ENCODE data around the gene APEH. TPM values are rescaled to one million over a fixed set of nuclear protein-coding genes. Genes with fewer than 3 reads are reported as not detected.

The APEH gene
- total and polyA plus RNA-seq, 5 donors: 37.4 to 110 (median 88.7) TPM

DNA sequence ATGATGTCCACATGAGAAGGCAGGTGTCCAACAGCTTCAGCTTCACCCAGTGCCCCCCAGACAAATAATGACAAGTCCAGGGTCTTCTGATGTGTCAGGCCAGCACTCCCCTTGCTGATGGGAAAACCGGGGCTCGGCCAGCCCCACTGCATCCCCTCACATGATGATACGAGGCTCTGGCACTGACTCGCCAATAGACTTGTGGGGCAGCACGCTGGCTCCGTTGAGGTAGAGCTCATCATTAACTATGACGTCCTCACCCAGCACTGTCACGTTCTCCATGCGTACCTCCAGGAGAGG, 47.4 kb downstream of the APEH start:
- WGBS: 72% methylated on average over 9 of the region's 9 CpGs
- no peak for ATAC-seq
- no peak overlapping the region for H3K27ac ChIP-seq (ENCODE audit: low read length)
- no peaks in the 10 kb centered on the region for H3K27me3 ChIP-seq (ENCODE audit: control insufficient read depth, insufficient read depth)
- intact Hi-C loops (cut with DNase I): no loop called here
- peak in 1 of 3 donors; percentile 46 for DNase-seq
- H3K4me3 ChIP-seq (ENCODE audit: low read length): no peak overlapping the region
- H3K4me1 ChIP-seq (ENCODE audit: control insufficient read depth, insufficient read depth, low read length): peaks cover 12% of the 10 kb centered on the region
- H3K9me3 ChIP-seq (ENCODE audit: control insufficient read depth, low read length): no peaks in the 10 kb centered on the region

DNA sequence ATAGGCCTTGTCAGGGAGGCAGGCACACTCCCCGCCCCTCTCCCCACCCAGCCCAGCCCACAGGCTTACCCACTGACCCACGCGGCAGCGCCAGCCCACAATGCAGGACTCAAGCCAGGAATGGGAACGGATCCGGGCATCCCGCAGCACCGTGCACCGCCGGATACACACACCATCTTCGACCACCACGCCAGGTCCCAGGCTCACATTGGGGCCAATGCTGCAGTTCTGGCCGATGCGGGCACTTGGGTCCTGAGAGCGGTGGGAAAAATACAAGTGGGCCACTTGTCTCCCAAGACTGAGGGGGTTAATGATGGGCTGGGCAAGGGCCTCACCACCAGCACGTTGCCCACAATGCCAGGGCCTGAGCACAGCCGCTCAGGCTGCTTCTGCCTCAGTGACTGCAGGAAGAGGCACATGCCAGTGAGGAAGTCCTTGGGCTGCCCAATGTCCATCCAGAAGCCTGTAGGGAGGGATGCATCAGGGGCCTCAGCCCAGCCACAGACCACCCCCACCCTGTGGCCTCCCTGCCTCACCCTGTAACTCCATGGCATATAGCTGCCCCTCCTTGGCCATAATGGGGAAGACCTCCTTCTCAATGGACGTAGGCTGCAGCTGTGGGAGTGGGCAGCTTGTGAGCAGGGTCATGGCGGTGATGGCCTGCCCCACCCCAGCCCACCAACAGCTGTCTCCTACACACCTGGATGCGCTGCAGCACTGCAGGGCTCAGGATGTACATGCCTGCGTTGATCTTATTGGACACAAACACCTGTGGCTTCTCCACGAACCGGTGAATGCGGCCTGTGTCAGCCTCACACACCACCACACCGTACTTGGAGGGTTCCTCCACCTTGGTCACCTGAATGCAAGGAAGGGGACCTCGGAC, 48.0 kb downstream of the APEH start:
- H3K4me3 ChIP-seq (ENCODE audit: low read length): no peak overlapping the region
- no peaks in the 10 kb centered on the region for H3K27me3 ChIP-seq (ENCODE audit: control insufficient read depth, insufficient read depth)
- no peaks in the 10 kb centered on the region for H3K9me3 ChIP-seq (ENCODE audit: control insufficient read depth, low read length)
- no peak for ATAC-seq
- WGBS: 83% methylated on average over 26 of the region's 26 CpGs
- intact Hi-C loops (cut with DNase I): no loop called here
- H3K4me1 ChIP-seq (ENCODE audit: control insufficient read depth, insufficient read depth, low read length): peaks cover 12% of the 10 kb centered on the region
- DNase-seq: peak in 1 of 3 donors; percentile 56
- H3K27ac ChIP-seq (ENCODE audit: low read length): no peak overlapping the region

DNA sequence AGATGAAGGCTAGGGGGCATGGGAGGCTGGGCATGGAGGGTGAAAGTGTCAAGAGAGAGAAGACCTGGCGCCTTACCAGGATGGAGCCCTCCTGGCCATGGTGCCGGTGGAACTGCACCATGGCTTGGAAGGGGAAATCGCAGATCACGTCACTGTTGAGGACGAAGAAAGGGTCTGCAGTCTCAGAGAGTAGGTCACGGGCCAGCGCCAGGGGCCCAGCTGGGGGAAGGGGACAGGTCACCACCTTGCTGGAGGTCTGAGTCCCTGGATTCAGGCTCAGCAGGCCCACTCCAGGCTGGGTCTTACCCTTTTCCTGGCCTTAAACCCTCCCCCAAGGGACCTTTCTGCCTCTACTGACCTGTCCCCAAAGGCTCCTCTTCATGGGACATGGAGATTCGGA, 48.7 kb downstream of the APEH start:
- ATAC-seq (no peak), DNase-seq (peak in 1 of 3 donors; percentile 52)
- 62% methylated on average over 8 of the region's 8 CpGs for WGBS
- Histone ChIP-seq H3K4me1 (ENCODE audit: control insufficient read depth, insufficient read depth, low read length) (peaks cover 12% of the 10 kb centered on the region), H3K27ac (ENCODE audit: low read length) (peak overlapping the region; percentile 75), H3K27me3 (ENCODE audit: control insufficient read depth, insufficient read depth) (no peaks in the 10 kb centered on the region), H3K9me3 (ENCODE audit: control insufficient read depth, low read length) (no peaks in the 10 kb centered on the region), H3K4me3 (ENCODE audit: low read length) (peak overlapping the region; percentile 64)
- intact Hi-C loops (cut with DNase I): no loop called here

DNA sequence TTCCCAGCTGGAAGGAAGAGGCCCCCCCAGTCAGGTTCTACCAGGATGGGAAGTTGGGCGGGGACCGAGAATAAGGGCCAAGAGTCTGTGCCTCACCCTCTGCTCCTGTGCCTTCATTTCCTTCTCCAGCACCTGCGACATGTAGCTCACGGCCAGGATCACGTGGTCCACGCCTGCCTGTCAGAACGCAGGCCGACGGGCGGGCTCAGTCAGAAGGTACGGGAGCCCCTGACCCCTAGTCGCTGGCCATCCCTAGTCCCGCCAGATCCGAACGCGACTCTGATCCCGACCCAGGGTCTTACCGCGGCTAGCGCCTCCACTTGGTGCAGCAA, 49.1 kb downstream of the APEH start:
- ATAC-seq: peak; percentile 4 to 14
- Histone ChIP-seq H3K4me3 (ENCODE audit: low read length) (peak overlapping the region; percentile 64), H3K27ac (ENCODE audit: low read length) (peak overlapping the region; percentile 75), H3K4me1 (ENCODE audit: control insufficient read depth, insufficient read depth, low read length) (peaks cover 12% of the 10 kb centered on the region), H3K9me3 (ENCODE audit: control insufficient read depth, low read length) (no peaks in the 10 kb centered on the region), H3K27me3 (ENCODE audit: control insufficient read depth, insufficient read depth) (no peaks in the 10 kb centered on the region)
- peak; percentile 68 to 85 (median 80) for DNase-seq
- WGBS: under 1% methylated on average over 20 of the region's 20 CpGs
- intact Hi-C loops (cut with DNase I): no loop called here

DNA sequence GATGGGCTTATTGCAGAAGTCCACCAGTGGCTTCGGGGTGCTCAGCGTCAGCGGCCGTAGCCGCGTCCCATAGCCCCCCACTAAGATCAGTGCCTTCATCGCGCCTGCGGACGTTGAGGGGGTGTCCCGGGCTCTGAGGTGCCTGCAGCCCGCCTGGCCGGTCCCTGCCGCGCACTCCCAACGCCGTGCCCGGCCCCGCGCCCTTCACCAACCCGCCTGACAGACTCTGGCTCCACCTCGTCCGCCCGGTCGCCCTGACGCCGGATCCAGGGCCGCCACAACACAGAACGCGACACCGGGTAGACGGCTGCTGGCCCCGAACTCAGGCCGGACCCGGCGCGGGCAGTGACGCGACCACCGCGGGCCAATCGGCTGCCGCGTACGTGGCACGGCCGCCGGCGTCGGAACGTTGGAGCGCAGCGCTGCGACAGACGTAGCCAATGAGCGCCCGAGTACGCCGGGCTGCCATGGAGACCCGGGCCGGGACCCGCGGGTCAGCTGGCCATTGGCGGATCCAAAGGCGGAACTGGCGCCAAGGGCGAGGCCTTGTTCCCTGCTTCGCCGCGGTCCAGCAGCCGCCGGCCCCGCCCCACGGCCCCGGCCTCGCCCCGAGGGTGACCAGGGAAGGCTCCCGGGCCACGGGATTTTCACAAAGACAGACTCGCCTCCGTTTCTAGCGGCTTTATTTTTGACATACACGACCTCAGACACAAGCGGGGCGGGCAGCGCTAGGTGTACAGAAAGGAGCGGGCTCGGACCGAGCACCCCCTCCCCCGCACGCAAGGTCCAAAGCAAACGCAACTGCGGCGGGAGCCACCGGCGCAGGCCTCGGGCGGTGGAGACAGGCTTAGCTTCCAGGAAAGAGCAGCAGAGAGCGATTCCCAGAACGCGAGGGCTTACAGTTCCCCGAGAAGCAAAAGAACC, 49.7 kb downstream of the APEH start, which contains the start of gene GMPPB:
Gene GMPPB (minus strand): TSS at position 324 of the 924 bp plus-strand sequence. CDS start 225 bp downstream, at position 99.
- intact Hi-C loops (cut with DNase I): no loop called here
- H3K4me1 ChIP-seq (ENCODE audit: control insufficient read depth, insufficient read depth, low read length): peaks cover 12% of the 10 kb centered on the region

DNA sequence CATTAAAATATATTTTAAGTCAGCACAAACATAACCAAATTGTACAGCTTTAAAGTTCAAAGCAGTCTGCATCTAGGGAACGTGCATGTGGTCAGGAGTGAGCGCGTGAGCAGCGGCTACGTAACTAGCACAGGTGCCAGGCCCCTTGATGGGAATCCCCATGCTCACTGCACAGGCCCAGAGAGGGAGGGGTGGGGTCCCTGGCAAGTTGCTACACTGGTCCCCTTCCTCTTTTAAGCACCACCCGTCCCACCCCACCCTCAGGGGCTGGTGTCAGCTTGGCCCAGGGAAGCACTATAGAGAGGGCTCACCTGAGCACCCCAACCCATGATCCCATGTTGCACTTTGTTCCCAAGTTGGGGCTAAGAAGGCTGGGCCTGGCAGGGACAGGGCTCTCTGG, 50.4 kb downstream of the APEH start:
- DNase-seq (peak in 2 of 3 donors; percentile 70), ATAC-seq (no peak)
- H3K27me3 ChIP-seq (ENCODE audit: control insufficient read depth, insufficient read depth): no peaks in the 10 kb centered on the region
- peak overlapping the region; percentile 94 for H3K27ac ChIP-seq (ENCODE audit: low read length)
- WGBS: 19% methylated on average over 6 of the region's 6 CpGs
- H3K4me3 ChIP-seq (ENCODE audit: low read length): peak overlapping the region; percentile 61
- no peaks in the 10 kb centered on the region for H3K9me3 ChIP-seq (ENCODE audit: control insufficient read depth, low read length)
- peaks cover 12% of the 10 kb centered on the region for H3K4me1 ChIP-seq (ENCODE audit: control insufficient read depth, insufficient read depth, low read length)
- intact Hi-C loops (cut with DNase I): no loop called here

More for the DNA sequence above, 49.7 kb downstream of the APEH start, which contains the start of gene GMPPB:
- no peaks in the 10 kb centered on the region for H3K27me3 ChIP-seq (ENCODE audit: control insufficient read depth, insufficient read depth)
- H3K27ac ChIP-seq (ENCODE audit: low read length): peak within 1 kb of the TSS; percentile 94
- peak within 1 kb of the TSS; percentile 64 for H3K4me3 ChIP-seq (ENCODE audit: low read length)
- WGBS: under 1% methylated on average over 102 of the region's 102 CpGs
- peak; percentile 99 for DNase-seq
- no peaks in the 10 kb centered on the region for H3K9me3 ChIP-seq (ENCODE audit: control insufficient read depth, low read length)
- ATAC-seq: peak; percentile 89 to 92

DNA sequence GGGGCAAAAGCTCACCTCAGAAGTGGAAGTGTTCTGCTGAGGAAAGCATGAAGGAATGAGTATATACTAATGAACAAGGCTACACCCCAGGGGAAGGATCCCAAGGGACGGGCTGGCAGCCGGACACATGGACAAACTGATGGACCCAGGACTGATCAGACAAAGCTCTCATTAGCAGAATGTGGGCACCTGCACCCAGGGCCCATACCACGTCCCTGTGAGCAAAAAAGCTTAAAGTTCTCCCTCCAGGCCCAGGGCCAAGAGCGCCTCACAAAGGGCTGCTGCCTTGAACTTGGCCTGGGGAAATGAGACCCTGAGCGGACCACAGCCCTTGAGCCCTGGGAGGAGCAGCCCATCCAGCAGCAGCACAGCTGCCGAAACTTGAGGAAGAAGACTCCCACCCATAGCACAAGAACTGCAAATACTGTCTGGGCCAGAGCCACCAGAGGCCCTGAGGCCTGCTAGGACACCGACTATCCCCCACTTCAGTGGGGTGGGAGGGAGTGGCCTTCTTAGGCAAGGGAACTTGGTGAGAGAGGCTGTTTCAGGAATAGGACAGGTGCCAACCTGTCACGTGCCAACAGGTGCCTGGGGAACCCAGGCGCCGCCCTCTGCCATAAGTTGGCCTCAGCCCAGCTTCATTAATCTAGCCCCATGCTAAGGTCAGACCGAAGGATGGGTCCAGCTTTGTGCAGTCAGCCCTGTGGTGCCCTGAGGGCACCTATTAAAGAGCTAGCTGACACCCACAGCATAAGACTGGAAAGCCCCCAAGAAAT, 51.9 kb downstream of the APEH start:
- intact Hi-C loops (cut with DNase I): no loop called here
- Histone ChIP-seq H3K4me3 (ENCODE audit: low read length) (no peak overlapping the region), H3K27ac (ENCODE audit: low read length) (no peak overlapping the region), H3K27me3 (ENCODE audit: control insufficient read depth, insufficient read depth) (no peaks in the 10 kb centered on the region), H3K4me1 (ENCODE audit: control insufficient read depth, insufficient read depth, low read length) (peaks cover 12% of the 10 kb centered on the region), H3K9me3 (ENCODE audit: control insufficient read depth, low read length) (no peaks in the 10 kb centered on the region)
- no peak for ATAC-seq
- peak in 1 of 3 donors; percentile 64 for DNase-seq
- WGBS: 85% methylated on average over 11 of the region's 11 CpGs

DNA sequence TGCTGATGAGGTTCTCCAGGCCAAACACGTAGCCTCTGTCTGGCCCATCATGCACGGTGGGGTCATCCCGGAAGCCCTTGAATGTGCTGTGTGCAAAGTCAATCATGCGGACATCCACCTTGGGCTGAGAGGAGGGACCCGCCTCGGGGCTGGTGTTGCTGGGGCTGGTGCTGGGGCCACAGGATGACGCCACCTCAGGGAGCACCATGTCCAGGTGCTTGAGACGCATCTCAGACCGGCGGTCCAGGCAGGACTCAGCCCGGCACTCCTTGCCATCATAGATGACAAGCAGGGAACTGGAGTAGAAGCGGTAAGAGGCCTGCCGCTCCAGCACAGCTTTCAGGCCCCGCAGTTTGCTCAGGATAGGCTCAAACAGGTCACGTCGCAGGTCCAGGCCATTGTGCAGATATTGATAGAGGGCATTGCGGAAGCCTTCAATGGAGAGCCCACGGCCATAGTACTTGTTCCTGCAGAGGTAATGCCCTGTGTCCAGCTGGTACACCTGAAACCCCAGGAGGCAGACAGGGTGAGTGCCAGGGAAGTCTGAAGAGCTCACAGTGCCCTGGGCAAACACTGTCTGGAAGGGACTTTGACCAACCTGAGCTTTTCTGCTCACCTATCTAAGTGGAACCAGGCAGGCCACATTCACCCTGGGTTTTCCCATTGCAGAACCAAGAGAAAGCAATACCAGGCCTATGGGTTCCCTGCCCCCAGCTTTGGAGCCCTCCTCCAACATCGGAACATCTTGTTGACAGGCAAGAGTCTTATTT, 53.2 kb downstream of the APEH start:
- H3K4me1 ChIP-seq (ENCODE audit: control insufficient read depth, insufficient read depth, low read length): peaks cover 12% of the 10 kb centered on the region
- peak in 1 of 3 donors; percentile 41 for DNase-seq
- intact Hi-C loops (cut with DNase I): no loop called here
- H3K4me3 ChIP-seq (ENCODE audit: low read length): no peak overlapping the region
- 87% methylated on average over 19 of the region's 19 CpGs for WGBS
- H3K27me3 ChIP-seq (ENCODE audit: control insufficient read depth, insufficient read depth): no peaks in the 10 kb centered on the region
- H3K9me3 ChIP-seq (ENCODE audit: control insufficient read depth, low read length): no peaks in the 10 kb centered on the region
- no peak for ATAC-seq
- no peak overlapping the region for H3K27ac ChIP-seq (ENCODE audit: low read length)

DNA sequence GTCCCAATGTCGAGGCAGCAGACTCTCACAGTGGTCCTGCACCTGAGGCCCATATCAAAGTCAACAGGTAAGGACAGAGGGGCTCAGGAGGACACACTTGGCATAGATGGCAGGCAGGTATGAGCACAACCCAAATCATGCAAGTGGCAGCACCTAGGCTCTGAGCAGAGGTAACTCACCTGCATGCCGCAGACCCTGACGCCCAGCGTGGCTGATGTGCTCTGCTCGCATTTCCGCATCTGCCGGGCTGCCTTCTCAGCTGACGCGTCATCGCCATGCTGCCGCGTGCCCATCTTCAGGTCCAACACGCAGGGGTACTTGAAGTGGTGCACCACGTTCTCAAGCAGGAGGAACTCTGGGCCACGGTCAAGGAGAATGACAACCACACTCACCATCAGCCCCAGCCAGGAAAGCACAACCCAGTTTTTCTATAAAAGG, 53.8 kb downstream of the APEH start:
- ATAC-seq: no peak
- intact Hi-C loops (cut with DNase I): no loop called here
- H3K27me3 ChIP-seq (ENCODE audit: control insufficient read depth, insufficient read depth): no peaks in the 10 kb centered on the region
- WGBS: 85% methylated on average over 15 of the region's 15 CpGs
- no peak overlapping the region for H3K4me3 ChIP-seq (ENCODE audit: low read length)
- H3K9me3 ChIP-seq (ENCODE audit: control insufficient read depth, low read length): no peaks in the 10 kb centered on the region
- no peak overlapping the region for H3K27ac ChIP-seq (ENCODE audit: low read length)
- DNase-seq: peak in 1 of 3 donors; percentile 50
- peaks cover 7% of the 10 kb centered on the region for H3K4me1 ChIP-seq (ENCODE audit: control insufficient read depth, insufficient read depth, low read length)

Data from right cardiac atrium (tissue), 5 donors.